ENCODE measurements around the gene CHRM1.

The CHRM1 gene

DNA sequence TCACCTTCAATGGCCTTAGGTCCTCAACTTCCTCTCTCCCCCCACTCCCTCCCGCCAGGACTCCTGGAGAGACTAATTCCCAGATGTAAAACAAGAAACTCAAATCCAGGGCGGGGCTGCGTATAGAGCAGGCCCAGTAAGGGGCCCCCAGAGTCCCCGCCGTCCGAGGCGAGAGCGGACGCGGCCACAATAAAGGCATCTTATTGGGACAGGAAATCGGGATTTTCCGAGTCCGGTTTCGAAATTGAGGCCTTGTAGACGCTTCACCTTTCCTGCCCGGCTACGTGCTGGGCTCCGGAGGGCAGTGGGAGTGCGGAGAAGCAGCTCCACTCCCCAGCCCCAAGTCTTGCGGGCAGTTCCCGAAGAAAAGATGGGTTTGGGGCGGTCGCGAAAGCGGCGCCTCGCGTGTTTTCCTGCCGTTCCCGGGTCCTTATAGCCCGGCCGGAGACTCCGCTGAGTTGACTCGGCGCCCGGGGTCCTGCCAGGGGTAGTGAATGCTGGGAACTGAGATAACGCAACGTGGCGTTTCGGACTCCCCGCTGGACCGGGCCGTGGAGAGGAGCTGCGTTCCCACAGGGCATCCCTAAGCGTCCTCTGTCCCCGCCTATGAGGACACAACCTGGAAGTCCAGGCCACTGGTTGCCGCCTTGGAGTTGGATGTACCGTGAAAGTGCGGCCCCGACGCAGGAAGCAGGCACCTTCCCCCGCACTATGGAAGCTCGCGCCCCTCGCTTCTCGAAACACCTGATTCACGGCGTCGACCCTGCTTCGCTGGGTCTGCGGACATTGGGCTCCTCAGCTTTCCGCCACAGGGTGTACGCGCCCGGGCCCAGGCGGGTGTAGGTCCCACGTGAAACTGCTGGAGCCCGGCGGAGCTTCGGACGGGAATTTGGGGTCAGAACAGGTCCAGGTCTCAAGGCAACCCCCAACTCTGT lies 4.8 kb upstream of the CHRM1 start:
- no peak for DNase-seq

DNA sequence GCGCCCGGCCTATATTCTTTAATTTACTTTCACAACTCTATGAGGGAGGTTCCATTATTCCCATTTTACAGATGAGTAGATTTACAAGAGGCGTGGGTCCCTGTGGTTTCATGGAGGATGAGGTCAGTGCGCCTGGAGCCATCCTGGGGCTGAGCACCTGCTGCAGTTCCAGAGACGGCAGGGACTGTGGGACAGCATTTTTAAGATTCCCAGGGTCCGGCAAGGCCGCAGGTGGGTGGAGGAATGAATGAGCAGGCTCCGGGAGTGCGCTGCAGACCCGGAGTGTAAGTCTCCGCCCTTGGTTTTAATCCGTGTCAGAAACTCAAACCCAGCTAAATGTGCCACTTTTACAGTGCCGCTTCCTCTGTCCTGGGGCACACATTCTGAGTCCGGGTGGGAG lies 4.1 kb upstream of the CHRM1 start:
- no peak for DNase-seq

DNA sequence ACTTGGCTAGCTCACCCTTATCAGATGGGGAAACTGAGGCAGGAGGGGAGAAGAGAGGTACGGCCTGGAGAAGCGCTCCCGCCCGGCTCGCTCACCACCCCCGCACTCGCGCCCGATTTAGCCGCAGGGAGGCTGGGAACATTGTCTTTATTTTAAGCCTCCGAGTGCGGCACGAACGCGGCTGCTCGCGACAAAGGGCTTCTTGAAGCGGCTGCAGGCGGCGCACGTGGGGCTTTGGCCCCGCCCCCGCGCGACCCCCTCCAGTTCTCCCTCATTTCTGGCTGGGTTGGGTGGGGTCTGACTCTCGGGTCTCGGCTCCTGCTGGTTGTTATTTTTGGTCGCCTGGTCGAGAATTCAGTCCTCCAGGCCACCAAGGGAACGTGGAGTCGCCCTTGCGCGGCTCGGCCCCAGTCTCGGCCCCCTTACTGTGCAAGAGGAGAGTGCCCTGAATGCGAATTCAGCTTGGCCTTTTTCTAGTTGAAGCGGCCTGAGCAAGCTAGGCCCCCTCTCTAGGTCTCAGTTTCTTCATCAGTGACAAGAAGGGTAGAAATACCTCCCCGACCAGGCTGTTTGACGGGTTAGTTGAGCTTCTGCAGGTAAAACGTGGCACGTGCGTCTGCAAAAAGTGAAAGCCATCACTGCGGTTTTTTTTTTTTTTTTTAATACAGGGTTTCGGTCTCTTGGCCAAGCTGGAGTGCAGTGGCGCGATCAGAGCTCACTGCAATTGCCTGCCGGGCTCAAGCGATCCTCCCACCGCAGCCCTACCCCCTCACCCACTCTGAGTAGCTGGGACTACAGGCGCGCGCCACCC lies 2.6 kb upstream of the CHRM1 start:
- no peak for DNase-seq

DNA sequence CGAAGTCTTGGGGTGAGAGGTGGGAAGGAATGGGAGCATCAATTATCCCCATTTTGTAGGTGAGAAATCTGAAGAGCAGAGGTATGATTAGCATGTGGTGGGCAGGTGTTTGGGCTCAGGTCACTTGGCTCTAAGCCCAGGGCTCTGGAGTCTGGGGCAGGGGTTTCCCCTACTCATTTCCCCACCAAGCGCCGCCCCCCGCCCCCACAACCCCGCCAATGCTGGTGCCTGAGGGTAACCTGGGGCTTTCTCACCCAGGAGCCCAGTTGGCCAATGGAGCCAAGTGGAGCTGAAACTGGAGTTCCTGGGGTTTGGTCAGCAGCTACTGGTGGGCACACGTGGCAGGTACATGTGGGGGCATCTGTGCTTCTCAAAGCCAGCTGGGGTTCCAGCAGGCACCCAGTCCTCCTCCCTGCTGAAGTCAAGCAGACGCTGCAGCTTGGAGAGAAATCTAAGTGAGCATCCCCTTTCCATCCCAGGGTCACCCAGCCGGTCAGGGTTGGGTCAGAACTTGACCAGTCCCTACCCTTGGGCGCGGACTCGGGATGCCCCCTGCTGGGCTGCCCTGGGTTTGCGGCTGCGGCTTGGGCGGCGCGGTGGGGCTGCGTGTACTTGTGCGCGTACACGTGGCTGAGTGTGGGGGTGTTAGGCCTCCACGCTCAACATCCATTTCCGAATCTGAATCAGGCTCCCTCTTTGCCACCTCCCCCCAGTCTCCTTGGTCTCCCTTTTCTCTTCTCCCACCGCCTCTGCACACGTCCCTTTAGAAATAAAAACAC lies 1.7 kb upstream of the CHRM1 start:
- DNase-seq: no peak

DNA sequence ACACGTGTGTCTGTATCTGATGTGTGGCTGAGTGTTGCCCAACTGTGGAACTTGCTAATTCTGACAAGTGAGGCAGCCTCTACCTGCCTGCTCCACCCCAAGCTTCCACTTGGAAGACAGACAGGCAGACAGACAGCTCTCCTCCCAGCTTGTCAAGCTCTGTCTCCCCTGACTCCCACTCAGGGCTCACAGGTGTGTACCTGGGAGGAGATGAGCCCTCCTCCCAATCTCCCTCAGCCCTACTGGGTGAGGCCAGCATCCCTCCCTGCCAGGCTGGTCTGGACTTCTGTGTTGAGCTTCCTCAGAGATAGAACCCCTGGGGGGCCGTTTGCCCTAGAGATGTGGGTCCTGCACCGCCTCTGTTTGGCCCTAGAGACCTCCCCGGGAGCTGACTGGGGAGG lies 1.0 kb upstream of the CHRM1 start:
- DNase-seq: no peak

GRCh38 chr11:62921573-62922188 lies 518 bp upstream of the CHRM1 start:
- DNase-seq: no peak

- DNase-seq: no peak
Measured at GRCh38 chr11:62919898-62920640, 1.1 kb downstream of the CHRM1 start.

- no peak for DNase-seq
Measured at GRCh38 chr11:62919476-62919875, 1.7 kb downstream of the CHRM1 start.

- DNase-seq: no peak
Measured at GRCh38 chr11:62918531-62918930, 2.6 kb downstream of the CHRM1 start.

DNA sequence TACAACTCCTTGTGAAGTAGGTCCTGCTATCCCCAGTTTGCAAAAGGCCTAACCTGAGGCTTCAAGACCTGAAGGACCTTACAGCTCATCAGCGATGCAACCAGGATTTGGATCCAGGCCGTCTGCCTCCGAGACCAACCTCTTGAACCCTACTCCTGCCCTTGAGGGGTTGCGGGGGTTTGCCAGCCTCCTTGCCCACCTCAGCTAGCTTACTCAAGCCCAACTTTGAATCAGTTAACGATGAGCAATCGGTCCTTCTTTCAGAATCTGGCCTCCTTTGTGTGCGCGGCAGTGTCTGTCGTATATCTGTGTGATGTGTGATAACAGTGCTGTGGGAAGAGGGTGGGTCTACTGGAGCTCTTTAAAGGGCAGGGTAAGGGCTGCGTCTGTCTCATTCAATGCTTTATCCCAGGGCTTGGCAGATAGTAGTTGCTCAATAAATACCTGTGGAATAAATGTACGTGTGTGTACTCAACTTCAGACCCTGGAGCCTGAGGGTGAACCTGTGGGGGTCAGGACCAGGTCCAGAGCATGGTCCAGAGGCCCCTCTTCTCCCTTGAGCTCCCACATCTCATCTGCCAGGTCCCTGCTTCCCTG lies 3.2 kb downstream of the CHRM1 start:
- DNase-seq: no peak

- no peak for DNase-seq
Measured at GRCh38 chr11:62914416-62914815, 6.7 kb downstream of the CHRM1 start.

GRCh38 chr11:62912268-62912667 lies 8.9 kb downstream of the CHRM1 start:
- DNase-seq: no peak

GRCh38 chr11:62911137-62912130 lies 9.7 kb downstream of the CHRM1 start:
- no peak for DNase-seq

GRCh38 chr11:62910141-62910882 lies 10.9 kb downstream of the CHRM1 start:
- DNase-seq: no peak

DNA sequence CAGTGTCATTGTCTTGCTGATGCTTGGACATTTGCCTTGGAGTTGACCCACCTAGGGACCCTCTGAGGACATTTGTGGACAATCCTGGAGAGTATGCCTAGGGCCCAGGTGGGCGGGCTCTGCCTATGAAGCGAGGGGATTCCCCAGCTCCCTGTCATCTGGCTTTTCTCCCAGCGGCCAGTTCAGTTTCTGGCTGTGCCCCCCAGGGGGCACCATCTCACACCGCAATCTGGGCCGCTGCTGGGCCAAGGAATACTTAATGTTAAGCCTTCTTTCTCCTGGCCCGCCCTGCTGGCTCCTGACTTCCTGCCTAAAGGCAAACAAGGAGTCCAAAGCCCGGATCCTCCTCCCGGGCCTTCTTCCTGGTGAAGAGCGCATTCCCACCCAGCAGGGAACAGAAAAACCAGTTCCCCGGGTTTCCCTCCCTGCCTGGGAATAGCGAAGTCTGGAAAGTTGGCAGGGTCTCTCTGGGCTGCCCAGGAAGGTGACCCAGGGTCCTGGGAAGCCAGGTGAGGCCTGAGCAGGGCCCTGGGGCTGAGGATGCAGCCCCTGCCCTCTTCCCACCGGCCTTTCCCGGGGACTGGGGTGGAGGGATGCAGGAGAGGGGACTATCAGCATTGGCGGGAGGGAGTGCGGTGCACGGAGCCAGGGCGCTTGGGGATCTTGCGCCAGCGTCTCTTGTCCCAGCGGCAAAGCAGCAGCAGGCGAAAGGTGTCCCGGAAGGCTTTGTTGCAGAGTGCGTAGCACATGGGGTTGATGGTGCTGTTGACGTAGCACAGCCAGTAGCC lies 11.9 kb downstream of the CHRM1 start:
- DNase-seq: peak; percentile 67

DNA sequence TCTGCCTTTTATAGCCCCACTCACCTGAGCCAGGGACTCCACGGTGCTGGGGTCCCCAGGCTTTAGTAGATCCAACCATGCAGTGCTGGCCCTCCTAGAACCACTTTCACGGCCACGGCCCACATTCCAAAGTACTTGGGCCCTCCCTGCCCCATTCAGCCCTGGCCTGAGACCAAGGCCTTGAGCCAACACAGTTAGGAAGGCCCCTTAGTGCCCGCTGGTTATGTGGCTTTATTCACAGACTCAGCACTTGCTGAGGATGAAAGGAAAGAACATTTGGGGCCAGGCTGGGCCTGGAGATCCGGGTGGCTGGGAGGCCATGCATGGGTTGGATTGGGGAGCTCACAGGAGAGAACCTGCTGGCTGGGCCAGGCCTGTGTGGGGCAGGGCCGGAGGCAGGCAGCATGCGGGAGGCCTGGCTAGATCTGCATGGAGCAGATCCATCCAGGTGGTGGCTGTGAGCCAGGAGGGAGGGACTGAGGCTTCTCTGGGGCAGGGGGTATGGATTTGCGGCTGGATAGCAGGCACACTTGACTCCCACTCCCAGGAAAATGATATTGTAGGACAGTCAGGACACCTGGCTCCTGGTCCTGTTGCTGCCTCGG lies 12.6 kb downstream of the CHRM1 start:
- no peak for DNase-seq

DNA sequence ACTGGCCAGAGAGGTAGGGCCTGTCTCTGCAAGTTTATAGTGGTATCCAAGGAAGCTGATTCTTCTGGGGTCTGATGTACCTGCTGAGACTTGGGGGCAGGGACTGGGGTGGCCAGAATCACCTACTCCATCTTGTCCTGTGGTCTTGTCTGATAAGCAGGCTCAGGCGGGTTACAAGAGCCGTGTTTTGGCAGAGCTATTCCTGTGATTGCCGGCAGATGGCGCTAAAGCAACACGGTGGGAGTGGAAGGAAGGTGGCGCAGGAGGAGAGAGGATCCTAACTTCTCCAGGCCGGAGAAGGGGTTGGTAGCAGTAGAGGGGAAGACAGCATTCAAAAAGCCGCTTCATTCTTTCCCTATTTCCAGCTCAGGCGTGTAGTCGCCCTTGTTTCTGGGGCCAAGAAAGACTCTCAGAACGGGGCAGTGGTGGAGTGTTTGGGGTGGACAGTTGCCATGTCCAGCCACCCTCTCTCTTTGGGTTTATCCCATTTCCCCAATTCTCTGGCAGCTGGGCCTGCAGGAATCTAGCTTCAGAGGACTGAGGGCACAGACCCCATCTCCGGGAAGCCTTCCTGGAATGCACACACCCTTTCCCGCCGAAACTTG lies 15.1 kb downstream of the CHRM1 start:
- DNase-seq: peak; percentile 57

GRCh38 chr11:62905296-62905695 lies 15.9 kb downstream of the CHRM1 start:
- DNase-seq: no peak

Data from kidney glomerular epithelial cell (primary cell).